Dermis microvascular lymphatic vessel endothelial cell (primary cell): ENCODE data around the gene RTP2. TPM values are rescaled to one million over a fixed set of nuclear protein-coding genes. Genes with fewer than 3 reads are reported as not detected.
"Not testable (repeated sequence)": the region's sequence is repeated elsewhere in the genome, so short reads cannot be mapped to it uniquely, and the experiment has no call there.

Experiments
- DNase-seq, 2 donors: peaks; one replicate each; pipeline versions ENCODE4 v3.0.0 to v3.0.0-alpha.2; 2010; ENCODE audit warnings: low read depth in 2 of 2
- total RNA-seq: library from RNA; depleted of rRNA; stranded (reverse); fragments of >200 nt; gene quantifications from 2 replicates; pipeline ENCODE4 v1.2.1, GENCODE V29; 2014

RTP2 gene
- total RNA-seq, 1 donor from 2014 or later = not detected

DNA sequence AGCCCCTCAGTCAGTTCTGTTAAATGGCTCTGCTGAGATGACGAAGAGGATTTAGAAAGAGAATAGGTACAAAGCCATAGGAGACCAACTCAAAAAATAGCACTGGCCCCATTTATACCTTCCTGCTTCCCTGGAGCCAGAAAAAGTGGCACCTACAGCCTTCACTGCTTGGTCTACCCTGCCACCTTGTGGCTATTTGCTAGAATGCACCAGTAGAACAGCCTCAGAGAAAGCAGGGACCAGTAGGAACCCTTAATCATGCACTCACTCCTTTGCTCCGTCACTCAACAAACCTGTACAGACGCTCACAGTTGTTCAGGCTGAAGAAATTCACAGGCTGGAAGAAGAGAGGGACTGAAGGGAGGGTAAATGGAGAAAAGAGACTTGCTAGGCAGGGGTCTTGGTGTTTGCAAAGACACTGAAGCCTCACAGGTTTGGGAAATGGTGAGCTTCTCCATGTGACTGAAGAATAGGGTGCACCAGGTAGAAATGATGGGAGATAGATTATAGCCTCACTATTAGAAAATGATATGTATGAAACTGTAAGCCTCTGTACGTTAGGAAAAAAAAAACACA, 12.1 kb upstream of the RTP2 start:
- DNase-seq = peak; percentile 47 to 73

DNA sequence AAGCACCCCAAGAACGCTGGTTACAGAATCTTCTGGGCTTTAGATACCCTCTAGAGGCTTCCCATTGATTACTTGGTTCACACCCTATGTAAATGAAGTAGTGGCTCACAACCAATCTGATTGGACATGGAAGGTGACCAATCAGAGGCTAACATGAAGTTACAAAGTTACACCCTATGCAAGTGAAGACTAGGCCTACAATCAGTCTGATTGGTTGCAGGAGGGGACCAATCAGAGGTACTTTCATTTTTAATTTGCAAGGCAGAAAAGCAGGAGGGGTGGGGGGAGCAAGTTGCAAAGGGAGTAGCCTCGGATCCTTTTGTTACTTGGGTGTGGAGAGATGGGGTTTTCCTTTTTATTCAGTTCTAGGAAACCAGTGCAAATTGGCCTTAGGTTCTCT, 11.1 kb upstream of the RTP2 start:
- DNase-seq = peak; percentile 43 to 47

GRCh38 chr3:187709155-187709554, 6.8 kb upstream of the RTP2 start:
- DNase-seq = no peak

- DNase-seq = no peak
These were observed 6.3 kb upstream of the RTP2 start for GRCh38 chr3:187708696-187709095.

DNA sequence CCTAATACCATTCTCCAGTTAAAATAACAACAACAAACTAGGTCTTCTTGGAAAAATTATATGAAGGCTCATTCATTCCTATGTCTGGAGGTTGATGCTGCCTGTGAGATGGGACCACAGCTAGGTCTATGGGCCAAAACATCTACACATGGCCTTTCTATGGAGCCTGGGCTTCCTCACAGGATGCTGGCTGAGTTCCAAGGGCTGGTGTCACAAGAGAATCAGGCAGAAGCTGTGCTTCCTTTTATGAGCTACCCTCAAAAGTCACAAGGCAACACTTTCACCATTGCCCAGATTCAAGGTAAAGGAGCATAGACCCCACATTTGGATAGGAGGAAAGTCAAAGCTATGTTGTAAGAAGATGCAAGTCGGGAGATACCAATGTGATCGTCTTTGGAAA, 4.6 kb upstream of the RTP2 start:
- DNase-seq = peak in 1 of 2 donors; percentile 10

GRCh38 chr3:187705164-187705563, 2.8 kb upstream of the RTP2 start:
- no peak for DNase-seq

- no peak for DNase-seq
These were observed 2.1 kb downstream of the RTP2 start for GRCh38 chr3:187700249-187700648.

GRCh38 chr3:187698499-187699399, 3.6 kb downstream of the RTP2 start:
- DNase-seq = no peak

DNA sequence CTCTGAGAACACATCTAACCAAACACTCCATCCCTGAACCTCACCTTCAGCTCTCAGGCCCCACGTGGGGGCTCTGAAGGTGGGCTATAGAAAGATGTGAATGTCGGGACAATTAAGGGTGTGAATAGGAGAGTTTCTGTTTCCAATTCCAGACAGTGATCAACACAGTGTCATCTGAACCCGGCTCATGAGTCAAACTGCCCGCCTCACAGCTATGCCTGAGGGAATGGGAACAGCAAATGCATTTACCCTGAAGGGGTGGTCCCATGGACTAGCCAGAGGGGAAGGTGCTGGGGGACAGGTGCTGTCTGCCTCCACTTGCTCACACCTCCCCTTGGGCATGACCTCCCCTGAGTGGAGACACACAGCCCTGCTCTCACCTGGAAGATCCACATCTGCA, 6.3 kb downstream of the RTP2 start:
- DNase-seq = no peak

GRCh38 chr3:187695449-187695848, 6.9 kb downstream of the RTP2 start:
- DNase-seq = no peak

- no peak for DNase-seq
These were observed 7.6 kb downstream of the RTP2 start for GRCh38 chr3:187694801-187695200.

- DNase-seq = no peak
These were observed 8.9 kb downstream of the RTP2 start for GRCh38 chr3:187693431-187693830.

GRCh38 chr3:187689984-187690383, 12.4 kb downstream of the RTP2 start:
- no peak for DNase-seq

DNA sequence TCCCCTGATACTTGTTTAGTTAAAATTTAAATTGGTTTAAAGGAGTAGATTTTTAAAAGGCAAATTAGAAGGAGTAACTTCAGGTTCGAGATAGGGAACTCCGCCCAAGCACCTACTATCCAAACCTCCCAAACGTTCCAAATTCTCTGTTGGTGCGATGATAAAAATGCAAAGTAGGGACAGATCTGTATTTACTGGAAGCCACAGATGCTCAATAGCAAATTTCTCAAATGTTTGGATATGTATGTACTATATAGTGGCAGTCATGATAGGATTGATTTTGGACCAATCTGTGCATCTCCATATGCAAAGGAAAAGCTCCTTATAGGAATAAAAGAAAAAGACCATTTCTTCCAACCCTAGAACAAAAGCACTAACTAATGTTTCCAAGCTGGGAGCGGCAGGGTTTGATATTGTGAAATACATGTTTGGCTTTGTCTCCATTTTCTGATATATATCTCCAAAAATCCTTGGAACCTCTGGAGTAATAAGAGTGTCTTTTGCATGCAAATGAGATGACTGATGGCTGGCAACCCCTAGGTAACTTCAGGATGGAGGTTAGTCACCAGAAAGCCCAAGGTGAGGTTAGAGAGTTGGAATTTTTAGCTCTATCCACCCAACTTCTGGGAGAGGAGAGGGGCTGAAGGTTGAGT, 15.6 kb downstream of the RTP2 start:
- DNase-seq = no peak

DNA sequence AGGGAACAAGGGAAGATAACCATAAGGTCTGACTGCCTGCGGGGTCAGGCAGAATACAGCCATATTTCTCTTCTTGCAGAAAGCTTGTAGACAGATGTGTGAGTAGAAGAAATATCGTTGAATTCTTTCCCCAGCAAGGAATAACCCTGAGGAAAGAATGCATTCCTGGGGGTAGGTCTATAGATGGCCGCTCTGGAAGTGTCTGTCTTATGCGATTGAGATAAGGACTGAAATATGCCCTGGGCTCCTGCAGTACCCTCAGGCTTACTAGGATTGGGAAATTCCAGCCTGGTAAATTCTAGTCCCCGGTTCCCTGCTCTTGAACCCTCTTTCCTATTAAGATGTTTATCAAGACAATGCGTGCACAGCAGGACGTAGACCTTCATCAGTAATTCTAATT, 16.4 kb downstream of the RTP2 start:
- no peak for DNase-seq

GRCh38 chr3:187684880-187685279, 17.5 kb downstream of the RTP2 start:
- DNase-seq = no peak

DNA sequence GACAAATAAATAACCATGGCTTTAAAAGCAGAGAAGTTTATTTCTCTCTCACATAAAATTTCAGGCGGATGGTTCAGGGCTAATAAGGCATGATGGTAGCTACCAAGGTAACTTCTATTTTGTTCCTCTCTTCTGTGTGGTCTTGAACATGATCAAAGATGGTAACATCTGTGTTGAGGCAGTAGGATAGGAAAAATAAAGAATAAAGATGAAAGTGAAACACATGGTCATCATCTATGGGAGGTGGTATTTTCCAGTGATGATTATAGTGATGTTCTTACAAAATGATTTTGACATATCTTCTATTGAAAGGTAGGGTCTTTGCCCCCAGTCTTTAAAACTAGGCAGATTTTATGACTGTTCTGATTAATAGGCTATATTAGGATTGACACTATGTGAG, 17.9 kb downstream of the RTP2 start:
- DNase-seq = no peak

- not testable (repeated sequence) for DNase-seq
These were observed 20.6 kb downstream of the RTP2 start for GRCh38 chr3:187681756-187682155.

DNA sequence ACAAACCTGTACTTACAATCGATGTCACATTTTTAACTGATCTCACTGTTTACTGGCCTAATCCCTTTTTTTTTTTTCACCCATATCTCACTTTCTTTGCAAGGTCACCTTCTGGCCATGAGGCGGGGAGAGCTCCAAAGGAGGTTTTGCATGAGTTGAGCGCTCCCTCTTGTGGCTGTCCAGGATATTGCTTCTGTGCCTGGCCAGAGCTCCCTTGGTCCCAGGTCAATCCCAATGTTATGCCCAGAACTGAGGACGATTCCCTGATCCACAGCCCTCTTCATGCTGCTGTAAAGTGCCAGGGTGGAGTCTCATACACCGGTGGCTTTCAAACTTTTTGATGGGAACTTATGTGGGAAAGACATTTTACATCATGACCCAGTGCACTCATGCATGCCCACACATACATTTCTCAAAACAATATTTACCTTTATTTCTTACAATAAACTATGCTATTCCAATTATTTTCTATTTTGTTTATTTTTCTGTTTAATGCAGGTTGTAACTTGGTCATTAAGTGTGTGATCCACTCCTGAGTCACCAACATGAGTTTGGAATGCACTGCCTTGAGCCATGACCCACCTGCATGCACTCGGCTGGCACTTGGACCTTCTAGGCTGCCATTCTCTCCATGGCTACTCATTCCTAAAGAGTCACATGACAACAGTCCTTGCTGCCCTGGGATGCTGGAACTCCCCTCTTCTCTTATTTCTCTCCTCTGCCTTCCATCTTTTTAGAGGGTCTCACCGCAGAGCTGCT, 22.5 kb downstream of the RTP2 start:
- peak; percentile 48 to 73 for DNase-seq

GRCh38 chr3:187678726-187679268, 23.6 kb downstream of the RTP2 start:
- DNase-seq = peak; percentile 28 to 59

DNA sequence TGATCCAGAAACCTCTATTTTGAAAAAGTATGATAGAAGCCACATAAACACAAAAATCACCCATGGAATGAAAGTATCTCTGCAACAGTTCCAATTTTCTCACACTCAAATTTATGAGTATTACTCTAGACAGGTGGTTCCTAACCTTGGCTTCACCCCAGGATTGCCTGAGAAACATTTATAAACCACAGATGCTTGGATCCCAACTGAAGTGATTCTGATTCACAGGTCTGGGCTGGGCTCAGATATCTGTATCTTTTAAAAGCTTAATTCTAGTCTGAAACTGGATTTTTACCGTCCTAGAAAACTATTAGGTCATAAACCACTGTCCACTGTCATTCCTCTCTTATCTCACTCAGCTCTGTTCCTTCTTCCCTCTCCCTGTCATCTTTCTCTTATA, 24.8 kb downstream of the RTP2 start:
- no peak for DNase-seq

DNA sequence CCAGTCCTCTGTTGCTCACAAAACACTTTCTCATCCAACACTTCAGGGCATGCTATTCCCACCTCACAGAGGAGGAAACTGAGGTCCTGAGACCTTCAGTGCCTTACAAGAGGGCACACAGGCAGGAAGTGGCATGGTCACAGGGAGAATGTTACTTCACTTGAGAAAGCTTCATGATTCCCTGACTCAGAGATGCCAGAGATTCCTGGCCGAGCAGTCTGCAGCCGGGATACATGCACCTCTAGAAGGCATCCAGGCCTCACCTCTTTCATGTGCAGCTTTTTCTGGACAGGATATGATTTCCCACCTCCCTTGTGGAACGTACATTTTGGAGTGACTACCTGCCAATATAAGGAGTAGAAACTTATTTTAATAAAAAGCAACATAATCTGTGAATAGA, 29.3 kb downstream of the RTP2 start:
- no peak for DNase-seq
